ENCODE results near the gene DENND1A. TPM values are rescaled to one million over a fixed set of nuclear protein-coding genes. Genes with fewer than 3 reads are reported as not detected.

The DENND1A gene
- polyA plus RNA-seq, 2 donors: 4.6 to 4.8 TPM

DNA sequence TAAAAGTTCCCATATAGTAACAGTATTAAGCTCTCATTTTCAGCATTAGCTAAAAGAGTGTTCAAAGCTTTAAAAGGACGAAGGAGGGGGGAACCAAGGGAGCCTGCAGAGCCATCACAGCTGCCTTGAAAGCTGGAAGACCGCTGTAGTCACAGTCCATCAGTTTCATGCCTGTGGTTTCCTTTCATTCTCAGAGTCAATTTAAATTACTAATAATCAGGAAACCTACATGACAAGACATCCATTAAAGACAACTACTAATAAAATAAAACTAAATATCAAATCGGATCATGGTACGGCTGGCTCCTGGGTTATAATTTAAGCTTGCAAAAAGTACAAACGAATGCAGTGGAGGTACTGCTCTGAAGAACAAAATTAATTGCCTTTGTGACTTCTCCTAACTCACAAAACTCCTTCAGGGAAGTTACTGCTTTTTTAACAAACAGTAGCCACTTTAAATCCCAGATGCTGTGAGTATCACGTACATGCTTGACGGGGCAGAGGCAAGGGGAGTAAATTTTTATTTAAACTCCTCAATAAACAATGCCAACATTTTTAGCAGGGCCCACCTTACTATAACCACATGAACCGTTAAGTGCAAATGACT is 213.5 kb downstream of the DENND1A start:
- H3K27me3 ChIP-seq (ENCODE audit: control insufficient read depth in 1 of 2, insufficient read depth in 2 of 2, low read length in 2 of 2): no peaks in the 10 kb centered on the region
- no peaks in the 10 kb centered on the region for H3K4me1 ChIP-seq (ENCODE audit: control insufficient read depth in 2 of 2, insufficient read depth in 2 of 2, low read length in 1 of 2)
- whole genome bisulfite sequencing, 2 donors: 88 to 91% methylated on average over 8 of the region's 8 CpGs
- no peak overlapping the region for H3K27ac ChIP-seq (ENCODE audit: low read depth in 2 of 2, low read length in 1 of 2)
- H3K4me3 ChIP-seq (ENCODE audit: low read depth in 1 of 2, low read length in 2 of 2): no peak overlapping the region
- no peaks in the 10 kb centered on the region for H3K36me3 ChIP-seq (ENCODE audit: control insufficient read depth in 2 of 2, insufficient read depth in 2 of 2, low read length in 1 of 2)
- no peaks in the 10 kb centered on the region for H3K9me3 ChIP-seq (ENCODE audit: control insufficient read depth in 2 of 2, insufficient read depth in 1 of 2, low read depth in 1 of 2, low read length in 1 of 2)

- Histone ChIP-seq H3K27ac (ENCODE audit: low read depth in 2 of 2, low read length in 1 of 2) (no peak overlapping the region), H3K36me3 (ENCODE audit: control insufficient read depth in 2 of 2, insufficient read depth in 2 of 2, low read length in 1 of 2) (no peaks in the 10 kb centered on the region), H3K27me3 (ENCODE audit: control insufficient read depth in 1 of 2, insufficient read depth in 2 of 2, low read length in 2 of 2) (no peaks in the 10 kb centered on the region), H3K4me3 (ENCODE audit: low read depth in 1 of 2, low read length in 2 of 2) (no peak overlapping the region), H3K4me1 (ENCODE audit: control insufficient read depth in 2 of 2, insufficient read depth in 2 of 2, low read length in 1 of 2) (no peaks in the 10 kb centered on the region), H3K9me3 (ENCODE audit: control insufficient read depth in 2 of 2, insufficient read depth in 1 of 2, low read depth in 1 of 2, low read length in 1 of 2) (no peaks in the 10 kb centered on the region)
- WGBS, 2 donors: 75 to 78% methylated on average over 1 of the region's 1 CpG
These were observed 214.7 kb downstream of the DENND1A start for GRCh38 chr9:123715258-123715657.

GRCh38 chr9:123713282-123713681 is 216.6 kb downstream of the DENND1A start:
- Histone ChIP-seq H3K4me1 (ENCODE audit: control insufficient read depth in 2 of 2, insufficient read depth in 2 of 2, low read length in 1 of 2) (no peaks in the 10 kb centered on the region), H3K36me3 (ENCODE audit: control insufficient read depth in 2 of 2, insufficient read depth in 2 of 2, low read length in 1 of 2) (no peaks in the 10 kb centered on the region), H3K4me3 (ENCODE audit: low read depth in 1 of 2, low read length in 2 of 2) (no peak overlapping the region), H3K9me3 (ENCODE audit: control insufficient read depth in 2 of 2, insufficient read depth in 1 of 2, low read depth in 1 of 2, low read length in 1 of 2) (no peaks in the 10 kb centered on the region), H3K27ac (ENCODE audit: low read depth in 2 of 2, low read length in 1 of 2) (no peak overlapping the region), H3K27me3 (ENCODE audit: control insufficient read depth in 1 of 2, insufficient read depth in 2 of 2, low read length in 2 of 2) (no peaks in the 10 kb centered on the region)
- 93 to 94% methylated on average over 2 of the region's 2 CpGs for WGBS, 2 donors

GRCh38 chr9:123712399-123712798 is 217.5 kb downstream of the DENND1A start:
- Histone ChIP-seq H3K27ac (ENCODE audit: low read depth in 2 of 2, low read length in 1 of 2) (no peak overlapping the region), H3K27me3 (ENCODE audit: control insufficient read depth in 1 of 2, insufficient read depth in 2 of 2, low read length in 2 of 2) (no peaks in the 10 kb centered on the region), H3K4me3 (ENCODE audit: low read depth in 1 of 2, low read length in 2 of 2) (no peak overlapping the region), H3K4me1 (ENCODE audit: control insufficient read depth in 2 of 2, insufficient read depth in 2 of 2, low read length in 1 of 2) (no peaks in the 10 kb centered on the region), H3K36me3 (ENCODE audit: control insufficient read depth in 2 of 2, insufficient read depth in 2 of 2, low read length in 1 of 2) (no peaks in the 10 kb centered on the region), H3K9me3 (ENCODE audit: control insufficient read depth in 2 of 2, insufficient read depth in 1 of 2, low read depth in 1 of 2, low read length in 1 of 2) (no peaks in the 10 kb centered on the region)
- WGBS, 2 donors: 82 to 87% methylated on average over 1 of the region's 1 CpG

GRCh38 chr9:123710299-123710698 is 219.6 kb downstream of the DENND1A start:
- Histone ChIP-seq H3K36me3 (ENCODE audit: control insufficient read depth in 2 of 2, insufficient read depth in 2 of 2, low read length in 1 of 2) (no peaks in the 10 kb centered on the region), H3K27ac (ENCODE audit: low read depth in 2 of 2, low read length in 1 of 2) (no peak overlapping the region)

GRCh38 chr9:123702483-123702882 is 227.4 kb downstream of the DENND1A start:
- Histone ChIP-seq H3K4me3 (ENCODE audit: low read depth in 1 of 2, low read length in 2 of 2) (no peak overlapping the region), H3K27ac (ENCODE audit: low read depth in 2 of 2, low read length in 1 of 2) (no peak overlapping the region)
- 74 to 100% methylated on average over 1 of the region's 1 CpG for WGBS, 2 donors

More at GRCh38 chr9:123710299-123710698, 219.6 kb downstream of the DENND1A start:
- 77 to 84% methylated on average over 1 of the region's 1 CpG for WGBS, 2 donors
- H3K4me1 ChIP-seq (ENCODE audit: control insufficient read depth in 2 of 2, insufficient read depth in 2 of 2, low read length in 1 of 2): no peaks in the 10 kb centered on the region
- H3K27me3 ChIP-seq (ENCODE audit: control insufficient read depth in 1 of 2, insufficient read depth in 2 of 2, low read length in 2 of 2): no peaks in the 10 kb centered on the region
- H3K9me3 ChIP-seq (ENCODE audit: control insufficient read depth in 2 of 2, insufficient read depth in 1 of 2, low read depth in 1 of 2, low read length in 1 of 2): no peaks in the 10 kb centered on the region
- H3K4me3 ChIP-seq (ENCODE audit: low read depth in 1 of 2, low read length in 2 of 2): no peak overlapping the region

GRCh38 chr9:123697686-123698085 is 232.2 kb downstream of the DENND1A start:
- Histone ChIP-seq H3K27ac (ENCODE audit: low read depth in 2 of 2, low read length in 1 of 2) (no peak overlapping the region), H3K27me3 (ENCODE audit: control insufficient read depth in 1 of 2, insufficient read depth in 2 of 2, low read length in 2 of 2) (no peaks in the 10 kb centered on the region), H3K36me3 (ENCODE audit: control insufficient read depth in 2 of 2, insufficient read depth in 2 of 2, low read length in 1 of 2) (no peaks in the 10 kb centered on the region), H3K4me1 (ENCODE audit: control insufficient read depth in 2 of 2, insufficient read depth in 2 of 2, low read length in 1 of 2) (no peaks in the 10 kb centered on the region), H3K4me3 (ENCODE audit: low read depth in 1 of 2, low read length in 2 of 2) (no peak overlapping the region), H3K9me3 (ENCODE audit: control insufficient read depth in 2 of 2, insufficient read depth in 1 of 2, low read depth in 1 of 2, low read length in 1 of 2) (peaks cover 0 to 3% of the 10 kb centered on the region in 2 donors)
- WGBS, 2 donors: 89 to 91% methylated on average over 2 of the region's 2 CpGs

More at GRCh38 chr9:123702483-123702882, 227.4 kb downstream of the DENND1A start:
- H3K4me1 ChIP-seq (ENCODE audit: control insufficient read depth in 2 of 2, insufficient read depth in 2 of 2, low read length in 1 of 2): no peaks in the 10 kb centered on the region
- peaks cover 0 to 3% of the 10 kb centered on the region in 2 donors for H3K9me3 ChIP-seq (ENCODE audit: control insufficient read depth in 2 of 2, insufficient read depth in 1 of 2, low read depth in 1 of 2, low read length in 1 of 2)
- H3K36me3 ChIP-seq (ENCODE audit: control insufficient read depth in 2 of 2, insufficient read depth in 2 of 2, low read length in 1 of 2): no peaks in the 10 kb centered on the region
- no peaks in the 10 kb centered on the region for H3K27me3 ChIP-seq (ENCODE audit: control insufficient read depth in 1 of 2, insufficient read depth in 2 of 2, low read length in 2 of 2)

- whole genome bisulfite sequencing, 2 donors: 83 to 85% methylated on average over 4 of the region's 4 CpGs
- no peaks in the 10 kb centered on the region for H3K27me3 ChIP-seq (ENCODE audit: control insufficient read depth in 1 of 2, insufficient read depth in 2 of 2, low read length in 2 of 2)
These were observed 233.4 kb downstream of the DENND1A start for GRCh38 chr9:123696476-123696875.

GRCh38 chr9:123695386-123695785 is 234.5 kb downstream of the DENND1A start:
- H3K27me3 ChIP-seq (ENCODE audit: control insufficient read depth in 1 of 2, insufficient read depth in 2 of 2, low read length in 2 of 2): no peaks in the 10 kb centered on the region
- H3K9me3 ChIP-seq (ENCODE audit: control insufficient read depth in 2 of 2, insufficient read depth in 1 of 2, low read depth in 1 of 2, low read length in 1 of 2): no peaks in the 10 kb centered on the region

More at GRCh38 chr9:123696476-123696875, 233.4 kb downstream of the DENND1A start:
- Histone ChIP-seq H3K27ac (ENCODE audit: low read depth in 2 of 2, low read length in 1 of 2) (no peak overlapping the region), H3K4me3 (ENCODE audit: low read depth in 1 of 2, low read length in 2 of 2) (no peak overlapping the region), H3K36me3 (ENCODE audit: control insufficient read depth in 2 of 2, insufficient read depth in 2 of 2, low read length in 1 of 2) (no peaks in the 10 kb centered on the region), H3K4me1 (ENCODE audit: control insufficient read depth in 2 of 2, insufficient read depth in 2 of 2, low read length in 1 of 2) (no peaks in the 10 kb centered on the region), H3K9me3 (ENCODE audit: control insufficient read depth in 2 of 2, insufficient read depth in 1 of 2, low read depth in 1 of 2, low read length in 1 of 2) (peaks cover 0 to 2% of the 10 kb centered on the region in 2 donors)

DNA sequence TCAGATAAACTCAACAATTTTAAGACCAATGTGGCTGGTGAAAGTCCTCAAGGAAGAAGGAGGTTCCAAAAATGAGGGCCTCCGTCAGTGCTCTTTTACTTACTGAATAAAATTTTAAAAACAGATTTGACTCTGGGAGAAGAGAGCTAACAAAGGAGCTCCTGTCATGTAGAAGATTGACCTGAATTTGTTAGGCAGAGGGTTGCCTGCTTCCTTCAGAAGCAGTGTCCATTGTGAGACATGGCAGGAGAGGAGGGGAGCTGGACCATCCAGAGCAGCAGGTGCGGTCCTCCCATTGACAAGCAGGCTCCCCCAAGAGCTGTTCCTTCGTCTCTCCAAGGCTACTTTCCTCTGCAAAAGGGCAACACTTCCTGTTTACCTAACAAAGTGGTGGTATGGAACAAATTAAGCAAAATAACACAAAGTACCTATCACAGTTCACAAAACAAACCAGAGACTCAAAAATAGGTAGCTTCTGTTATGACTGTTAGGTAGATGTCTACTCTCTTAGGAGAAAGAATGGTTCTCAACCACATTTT is 238.1 kb downstream of the DENND1A start:
- 94% methylated on average over 3 of the region's 3 CpGs for WGBS, 2 donors
- H3K27me3 ChIP-seq (ENCODE audit: control insufficient read depth in 1 of 2, insufficient read depth in 2 of 2, low read length in 2 of 2): no peaks in the 10 kb centered on the region
- H3K4me1 ChIP-seq (ENCODE audit: control insufficient read depth in 2 of 2, insufficient read depth in 2 of 2, low read length in 1 of 2): no peaks in the 10 kb centered on the region

More at GRCh38 chr9:123695386-123695785, 234.5 kb downstream of the DENND1A start:
- Histone ChIP-seq H3K27ac (ENCODE audit: low read depth in 2 of 2, low read length in 1 of 2) (no peak overlapping the region), H3K4me1 (ENCODE audit: control insufficient read depth in 2 of 2, insufficient read depth in 2 of 2, low read length in 1 of 2) (no peaks in the 10 kb centered on the region), H3K36me3 (ENCODE audit: control insufficient read depth in 2 of 2, insufficient read depth in 2 of 2, low read length in 1 of 2) (no peaks in the 10 kb centered on the region), H3K4me3 (ENCODE audit: low read depth in 1 of 2, low read length in 2 of 2) (no peak overlapping the region)
- 97 to 100% methylated on average over 3 of the region's 3 CpGs for WGBS, 2 donors

More for the DNA sequence above, 238.1 kb downstream of the DENND1A start:
- H3K9me3 ChIP-seq (ENCODE audit: control insufficient read depth in 2 of 2, insufficient read depth in 1 of 2, low read depth in 1 of 2, low read length in 1 of 2): no peaks in the 10 kb centered on the region
- H3K36me3 ChIP-seq (ENCODE audit: control insufficient read depth in 2 of 2, insufficient read depth in 2 of 2, low read length in 1 of 2): no peaks in the 10 kb centered on the region
- H3K4me3 ChIP-seq (ENCODE audit: low read depth in 1 of 2, low read length in 2 of 2): no peak overlapping the region
- no peak overlapping the region for H3K27ac ChIP-seq (ENCODE audit: low read depth in 2 of 2, low read length in 1 of 2)

Data from esophagus (tissue), 2 donors.